IMR-90 (cell line): ENCODE data around the gene TNPO2. TPM values are rescaled to one million over a fixed set of nuclear protein-coding genes. Genes with fewer than 3 reads are reported as not detected.

Experiments
- ATAC-seq: fragments of 200-7000 bp; cut with Tn5 transposase; 2 replicates; pipeline ENCODE4 v1.9.1; 2020; ENCODE audit warnings: low read depth, mild to moderate bottlenecking, moderate library complexity
- BruUV-seq: library from RNA; stranded (reverse); fragments of 400-500 nt; replicated peaks from 2 replicates; lab custom pipeline; 2021; lab: Mats Ljungman, UMichigan
- CTCF ChIA-PET: fragments of 300-600 bp; formaldehyde crosslinking; extraction: SDS; loops from one replicate; lab custom pipeline; 2021; ENCODE audit warnings: antibody characterized with exemption; lab: Yijun Ruan, JAX
- POLR2A ChIA-PET: fragments of 300-600 bp; sonication (Branson Sonifier 250); formaldehyde crosslinking; loops from one replicate; lab custom pipeline; 2022; ENCODE audit warnings: antibody characterized with exemption; ENCODE audit not compliant: unreplicated experiment; lab: Charles Lee
- DNase-seq: peaks from one replicate; pipeline ENCODE4 v3.0.0; 2013
- H2AFZ ChIP-seq: replicated peaks from 2 replicates; pipeline ENCODE3; 2013; ENCODE audit warnings: low read length, mild to moderate bottlenecking; ENCODE audit not compliant: poor library complexity
- H2AK5ac ChIP-seq: 2 replicates; pipeline ENCODE4 v1.6.1; 2013; ENCODE audit warnings: low read depth, low read length, inconsistent platforms
- H2AK9ac ChIP-seq: replicated peaks from 2 replicates; pipeline ENCODE3; 2013; ENCODE audit warnings: mild to moderate bottlenecking, low read depth, low read length, moderate library complexity; ENCODE audit not compliant: poor library complexity
- H2BK120ac ChIP-seq: 2 replicates; pipeline ENCODE4 v1.6.1; 2013; ENCODE audit warnings: low read depth, low read length, inconsistent platforms
- H2BK15ac ChIP-seq: 3 replicates; pipeline ENCODE4 v1.6.1; 2013; ENCODE audit warnings: low read depth, low read length, inconsistent platforms
- H2BK20ac ChIP-seq: 2 replicates; pipeline ENCODE4 v1.6.1; 2013; ENCODE audit warnings: low read depth, mild to moderate bottlenecking, inconsistent platforms, low read length, moderate library complexity
- H2BK5ac ChIP-seq: 2 replicates; pipeline ENCODE4 v1.6.1; 2013; ENCODE audit warnings: mild to moderate bottlenecking, low read depth, low read length, inconsistent platforms; ENCODE audit not compliant: poor library complexity, severe bottlenecking
- H3K14ac ChIP-seq: replicated peaks from 2 replicates; pipeline ENCODE4 v1.6.1; 2013; ENCODE audit warnings: low read depth, low read length, inconsistent platforms
- H3K18ac ChIP-seq: 2 replicates; pipeline ENCODE4 v1.6.1; 2013; ENCODE audit warnings: low read depth, low read length, control low read depth
- H3K23ac ChIP-seq: 2 replicates; pipeline ENCODE4 v1.6.1; 2013; ENCODE audit warnings: low read depth, low read length, inconsistent platforms
- H3K27ac ChIP-seq: 2 replicates; pipeline ENCODE4 v1.5.1; 2013; ENCODE audit warnings: mild to moderate bottlenecking, control low read depth, low read length; ENCODE audit not compliant: insufficient read depth
- H3K27me3 ChIP-seq: 2 replicates; pipeline ENCODE4 v1.6.1; 2013; ENCODE audit warnings: low read length; ENCODE audit not compliant: control insufficient read depth, insufficient read depth
- H3K36me3 ChIP-seq: 2 replicates; pipeline ENCODE4 v1.6.1; 2013; ENCODE audit warnings: low read length, mixed read lengths; ENCODE audit not compliant: control insufficient read depth, insufficient read depth
- H3K4ac ChIP-seq: 2 replicates; pipeline ENCODE4 v1.6.1; 2013; ENCODE audit warnings: low read depth, low read length, inconsistent platforms
- H3K4me1 ChIP-seq: 2 replicates; pipeline ENCODE4 v1.6.1; 2013; ENCODE audit warnings: low read length, mixed read lengths; ENCODE audit not compliant: control insufficient read depth, insufficient read depth
- H3K4me2 ChIP-seq: 2 replicates; pipeline ENCODE4 v1.6.1; 2013; ENCODE audit warnings: low read depth, mild to moderate bottlenecking, control low read depth, low read length, moderate library complexity
- H3K4me3 ChIP-seq: 2 replicates; pipeline ENCODE4 v1.5.1; 2013; ENCODE audit warnings: low read depth, mild to moderate bottlenecking, control low read depth, low read length, moderate library complexity; ENCODE audit not compliant: insufficient read depth
- H3K56ac ChIP-seq: 2 replicates; pipeline ENCODE4 v1.6.1; 2013; ENCODE audit warnings: low read length, inconsistent platforms; ENCODE audit not compliant: insufficient read depth; ENCODE audit errors: extremely low read depth
- H3K79me1 ChIP-seq, 2 experiments: 2 replicates each; pipeline ENCODE4 v1.6.1; 2013; ENCODE audit warnings: low read length in 2 of 2, inconsistent platforms in 1 of 2, low read depth in 1 of 2
- H3K9ac ChIP-seq: 2 replicates; pipeline ENCODE4 v1.6.1; 2013; ENCODE audit warnings: low read depth, low read length, control low read depth
- H3K9me1 ChIP-seq: 2 replicates; pipeline ENCODE4 v1.6.1; 2013; ENCODE audit warnings: low read length, inconsistent platforms; ENCODE audit not compliant: insufficient read depth
- H3K9me3 ChIP-seq: 2 replicates; pipeline ENCODE4 v1.6.1; 2013; ENCODE audit warnings: low read length; ENCODE audit not compliant: control insufficient read depth, insufficient read depth
- H4K20me1 ChIP-seq: 2 replicates; pipeline ENCODE4 v1.6.1; 2013; ENCODE audit warnings: low read length, inconsistent platforms; ENCODE audit not compliant: insufficient read depth
- H4K5ac ChIP-seq: 2 replicates; pipeline ENCODE4 v1.6.1; 2013; ENCODE audit warnings: mild to moderate bottlenecking, low read depth, low read length, control low read depth
- H4K8ac ChIP-seq, 2 experiments: 2 replicates each; pipeline ENCODE4 v1.6.1; 2013; ENCODE audit warnings: low read depth in 2 of 2, low read length in 2 of 2, control low read depth in 1 of 2, inconsistent platforms in 1 of 2
- H4K91ac ChIP-seq: 2 replicates; pipeline ENCODE4 v1.6.1; 2013; ENCODE audit warnings: low read depth, low read length, inconsistent platforms; ENCODE audit not compliant: insufficient read depth
- BHLHE40 ChIP-seq: fragments of 150-350 bp; IDR thresholded peaks from 2 replicates; pipeline ENCODE4 v1.6.1; 2016; ENCODE audit warnings: mild to moderate bottlenecking, low read depth, low read length
- CEBPB ChIP-seq: IDR thresholded peaks from 2 replicates; pipeline ENCODE4 v1.6.1; 2012; ENCODE audit warnings: low read depth, low read length, improper control_type of control experiment
- CHD1 ChIP-seq: IDR thresholded peaks from 2 replicates; pipeline ENCODE4 v1.6.1; 2012; ENCODE audit warnings: low read depth, low read length, improper control_type of control experiment
- CTCF ChIP-seq: conservative IDR thresholded peaks from 2 replicates; pipeline ENCODE4 v1.5.1; 2012; ENCODE audit warnings: mild to moderate bottlenecking, low read depth, low read length, improper control_type of control experiment
- FOS ChIP-seq: fragments of 150-350 bp; IDR thresholded peaks from 2 replicates; pipeline ENCODE4 v1.6.1; 2016; ENCODE audit warnings: low read depth, low read length
- MAFK ChIP-seq: IDR thresholded peaks from 2 replicates; pipeline ENCODE4 v1.6.1; 2012; ENCODE audit warnings: low read depth, low read length, improper control_type of control experiment
- MAZ ChIP-seq: IDR thresholded peaks from 2 replicates; pipeline ENCODE4 v1.6.1; 2012; ENCODE audit warnings: low read depth, mild to moderate bottlenecking, low read length, improper control_type of control experiment, moderate library complexity, borderline replicate concordance
- MXI1 ChIP-seq: IDR thresholded peaks from 2 replicates; pipeline ENCODE4 v1.6.1; 2012; ENCODE audit warnings: low read depth, mild to moderate bottlenecking, low read length, moderate library complexity, borderline replicate concordance
- NFE2L2 ChIP-seq: fragments of 150-350 bp; IDR thresholded peaks from 2 replicates; pipeline ENCODE4 v1.6.1; 2016; ENCODE audit warnings: low read depth, mild to moderate bottlenecking, low read length
- POLR2A ChIP-seq: IDR thresholded peaks from 2 replicates; pipeline ENCODE4 v1.6.1; 2012; ENCODE audit warnings: mild to moderate bottlenecking, low read depth, low read length
- RAD21 ChIP-seq: IDR thresholded peaks from 2 replicates; pipeline ENCODE4 v1.6.1; 2012; ENCODE audit warnings: low read length, improper control_type of control experiment
- RCOR1 ChIP-seq: IDR thresholded peaks from 2 replicates; pipeline ENCODE4 v1.6.1; 2012; ENCODE audit warnings: mild to moderate bottlenecking, low read length, improper control_type of control experiment; ENCODE audit not compliant: insufficient replicate concordance
- RFX5 ChIP-seq: IDR thresholded peaks from 2 replicates; pipeline ENCODE4 v1.8.0; 2012; ENCODE audit warnings: low read depth, mild to moderate bottlenecking, low read length, moderate library complexity
- SMC3 ChIP-seq: fragments of 150-350 bp; IDR thresholded peaks from 2 replicates; pipeline ENCODE4 v1.6.1; 2016; ENCODE audit warnings: low read depth, mild to moderate bottlenecking, antibody characterized with exemption, low read length, moderate library complexity
- WGBS, 2 experiments: methylation state at CpG; one replicate each; pipeline versions ENCODE4 v1.1.5 to v1.1.7; 2013; ENCODE audit warnings: missing lambda C conversion rate in 2 of 2; ENCODE audit not compliant: insufficient read length in 1 of 2; ENCODE audit errors: extremely low coverage in 2 of 2; 5-methylcytosine and 5-hydroxymethylcytosine counted together
- dilution Hi-C: fragments of 300-500 bp; cut with HindIII; formaldehyde crosslinking; loops from one replicate; pipeline ENCODE4 v1.14.3; 2018; ENCODE audit warnings: low sequenced_read_pairs; ENCODE audit not compliant: unreplicated experiment
- in situ Hi-C: fragments of 300-500 bp; cut with MboI; formaldehyde crosslinking; loops from 3 replicates; pipeline ENCODE4 v1.14.3; 2019; ENCODE audit warnings: low sequenced_read_pairs, inconsistent platforms, mixed read lengths
- intact Hi-C: fragments of 100-400 bp; cut with micrococcal nuclease; formaldehyde crosslinking; loops from 2 replicates; pipeline ENCODE4 v1.10.0; 2022
- polyA plus RNA-seq, 3 experiments: library from polyadenylated mRNA; depleted of rRNA; stranded (reverse); fragments of >200 nt; gene quantifications; 2 replicates each; pipeline ENCODE4 v1.2.3, GENCODE V29; 2012; ENCODE audit warnings: low replicate concordance in 1 of 3
- total RNA-seq: library from RNA; depleted of rRNA; stranded (reverse); fragments of >200 nt; gene quantifications from 2 replicates; pipeline ENCODE4 v1.2.3, GENCODE V29; 2012
- TF ChIP-seq, protein P1 (sequence below): fragments of 150-350 bp; IDR thresholded peaks from 2 replicates; pipeline ENCODE4 v1.6.1; 2017; ENCODE audit warnings: mild to moderate bottlenecking, antibody characterized with exemption, low read length, low read depth
- TF ChIP-seq, protein P2 (sequence below): fragments of 150-350 bp; IDR thresholded peaks from 2 replicates; pipeline ENCODE4 v1.6.1; 2016; ENCODE audit warnings: low read depth, mild to moderate bottlenecking, low read length, moderate library complexity, borderline replicate concordance

Gene TNPO2
- total and polyA plus RNA-seq, 2 of the 4 experiments (the other 2 are of a cell fraction), result 36.0 to 77.2 TPM

- H2AK9ac ChIP-seq, result no peak overlapping the region
- intact Hi-C loops, result no loop called here
- dilution Hi-C loops, result no loop called here
- H3K56ac ChIP-seq, result no peak overlapping the region
- no peaks in the 10 kb centered on the region for H3K27me3 ChIP-seq
- H4K91ac ChIP-seq, result no peak overlapping the region
- no peak overlapping the region for H3K18ac ChIP-seq
- no peak overlapping the region for H2BK120ac ChIP-seq
- no peak overlapping the region for H4K8ac ChIP-seq
- H2BK5ac ChIP-seq, result no peak overlapping the region
- H3K9me3 ChIP-seq, result no peaks in the 10 kb centered on the region
- H3K4ac ChIP-seq, result no peak overlapping the region
- no peak for TF ChIP-seq RFX5
- no peak for TF ChIP-seq CHD1
- TF ChIP-seq NFE2L2, result no peak
- TF ChIP-seq BHLHE40, result no peak
- TF ChIP-seq, protein P1, sequence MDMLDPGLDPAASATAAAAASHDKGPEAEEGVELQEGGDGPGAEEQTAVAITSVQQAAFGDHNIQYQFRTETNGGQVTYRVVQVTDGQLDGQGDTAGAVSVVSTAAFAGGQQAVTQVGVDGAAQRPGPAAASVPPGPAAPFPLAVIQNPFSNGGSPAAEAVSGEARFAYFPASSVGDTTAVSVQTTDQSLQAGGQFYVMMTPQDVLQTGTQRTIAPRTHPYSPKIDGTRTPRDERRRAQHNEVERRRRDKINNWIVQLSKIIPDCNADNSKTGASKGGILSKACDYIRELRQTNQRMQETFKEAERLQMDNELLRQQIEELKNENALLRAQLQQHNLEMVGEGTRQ, result no peak
- TF ChIP-seq SMC3, result no peak
- TF ChIP-seq MAFK, result no peak
- no peak for TF ChIP-seq MXI1
- no peak for TF ChIP-seq CEBPB
- TF ChIP-seq, protein P2, sequence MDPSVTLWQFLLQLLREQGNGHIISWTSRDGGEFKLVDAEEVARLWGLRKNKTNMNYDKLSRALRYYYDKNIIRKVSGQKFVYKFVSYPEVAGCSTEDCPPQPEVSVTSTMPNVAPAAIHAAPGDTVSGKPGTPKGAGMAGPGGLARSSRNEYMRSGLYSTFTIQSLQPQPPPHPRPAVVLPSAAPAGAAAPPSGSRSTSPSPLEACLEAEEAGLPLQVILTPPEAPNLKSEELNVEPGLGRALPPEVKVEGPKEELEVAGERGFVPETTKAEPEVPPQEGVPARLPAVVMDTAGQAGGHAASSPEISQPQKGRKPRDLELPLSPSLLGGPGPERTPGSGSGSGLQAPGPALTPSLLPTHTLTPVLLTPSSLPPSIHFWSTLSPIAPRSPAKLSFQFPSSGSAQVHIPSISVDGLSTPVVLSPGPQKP, result no peak
- TF ChIP-seq MAZ, result no peak
- no peak for TF ChIP-seq CTCF
- no peak for TF ChIP-seq RCOR1
- TF ChIP-seq RAD21, result no peak
- no peak for TF ChIP-seq FOS
- no peak for TF ChIP-seq POLR2A
- in situ Hi-C loops, result loop anchor here (5.0 kb wide), 2 partner anchors 33 to 68 kb away; partner anchors contain the start of genes MAST1, PRDX2 and THSD8
- peaks cover 0 to under 1% of the 10 kb centered on the region in 2 experiments; a peak in 1 of 4 replicates for H3K79me1 ChIP-seq
- no peak overlapping the region for H4K5ac ChIP-seq
- no peak overlapping the region for H3K14ac ChIP-seq
- peaks cover 3% of the 10 kb centered on the region; the same call in 1 of the 2 replicates for H3K9me1 ChIP-seq
- no peak overlapping the region for H2AK5ac ChIP-seq
- no peak overlapping the region for H3K4me2 ChIP-seq
- CTCF ChIA-PET, result interaction anchor here (0.7 kb wide), 1 partner anchor 9 kb away, joined by 6 read pairs; no protein-coding TSS in a partner anchor
- no TSS peak for BruUV-seq
- WGBS, 2 experiments, result no CpG with 5 or more reads among the region's 37 CpGs
- peaks cover under 1% of the 10 kb centered on the region; the same call in 1 of the 2 replicates for H3K36me3 ChIP-seq
- no peak overlapping the region for H2BK15ac ChIP-seq
- H3K23ac ChIP-seq, result no peak overlapping the region
- no peak overlapping the region for H2AFZ ChIP-seq
- 0 out of 2 replicates have a peak, but pooled peaks cover 2% of the 10 kb centered on the region for H3K4me1 ChIP-seq
- no peak overlapping the region for H3K9ac ChIP-seq
- POLR2A ChIA-PET, result no interaction called here
- DNase-seq, result no peak
- H2BK20ac ChIP-seq, result no peak overlapping the region
- no peak overlapping the region for H3K4me3 ChIP-seq
- no peak for ATAC-seq
- H4K20me1 ChIP-seq, result peaks cover 5% of the 10 kb centered on the region; the same call in 1 of the 2 replicates
- H3K27ac ChIP-seq, result no peak overlapping the region
Measured at GRCh38 chr19:12769689-12770088, 46.0 kb upstream of the TNPO2 start.
